RWPE2 (cell line): ENCODE results near the gene ACTR2.
A peak's percentile ranks its signal among the peaks of the same experiment; 100 is the strongest.

ENCODE experiments used
- ATAC-seq: fragments of 200-7000 bp; cut with Tn5 transposase; 3 replicates; pipeline ENCODE4 v1.9.1; 2021; ENCODE audit warnings: low read depth
- DNase-seq: peaks from one replicate; pipeline ENCODE4 v3.0.0-alpha.2; 2020; ENCODE audit warnings: low spot score
- H3K27ac ChIP-seq: fragments of 450-650 bp; 2 replicates; pipeline ENCODE4 v1.5.1; 2017; ENCODE audit warnings: mild to moderate bottlenecking; ENCODE audit not compliant: poor library complexity, severe bottlenecking
- H3K27me3 ChIP-seq: fragments of 250-450 bp; sonication (Bioruptor Pico); 2 replicates; pipeline ENCODE4 v1.5.1; 2021; ENCODE audit warnings: mild to moderate bottlenecking, moderate library complexity; ENCODE audit not compliant: insufficient read depth, poor library complexity, severe bottlenecking
- H3K36me3 ChIP-seq: fragments of 250-450 bp; sonication (Bioruptor Pico); 2 replicates; pipeline ENCODE4 v1.5.1; 2020; ENCODE audit warnings: low read depth, mild to moderate bottlenecking, moderate library complexity
- H3K4me1 ChIP-seq: fragments of 250-450 bp; sonication (Bioruptor Pico); 2 replicates; pipeline ENCODE4 v1.5.1; 2021; ENCODE audit warnings: mild to moderate bottlenecking, moderate library complexity; ENCODE audit not compliant: insufficient read depth, poor library complexity, severe bottlenecking
- H3K4me3 ChIP-seq: fragments of 250-450 bp; sonication (Bioruptor Pico); 2 replicates; pipeline ENCODE4 v1.5.1; 2021; ENCODE audit warnings: mild to moderate bottlenecking, moderate library complexity; ENCODE audit not compliant: severe bottlenecking
- H3K9me3 ChIP-seq: fragments of 250-450 bp; sonication (Bioruptor Pico); 2 replicates; pipeline ENCODE4 v1.5.1; 2021; ENCODE audit warnings: mild to moderate bottlenecking, moderate library complexity; ENCODE audit not compliant: severe bottlenecking
- CTCF ChIP-seq: fragments of 450-650 bp; IDR thresholded peaks from one replicate; pipeline ENCODE4 v1.5.1; 2017; ENCODE audit warnings: mild to moderate bottlenecking, moderate library complexity; ENCODE audit not compliant: poor library complexity, severe bottlenecking

Gene ACTR2

GRCh38 chr2:65277791-65278483 lies 50.3 kb downstream of the ACTR2 start:
- DNase-seq (no peak), ATAC-seq (peak; percentile 39)
- Histone ChIP-seq H3K27ac (no peak overlapping the region), H3K4me1 (no peaks in the 10 kb centered on the region), H3K9me3 (no peaks in the 10 kb centered on the region), H3K27me3 (no peaks in the 10 kb centered on the region), H3K36me3 (peaks cover 10% of the 10 kb centered on the region), H3K4me3 (no peak overlapping the region)
- no peak for TF ChIP-seq CTCF

- Histone ChIP-seq H3K27me3 (no peaks in the 10 kb centered on the region), H3K27ac (no peak overlapping the region), H3K4me3 (no peak overlapping the region), H3K9me3 (no peaks in the 10 kb centered on the region), H3K36me3 (peaks cover 4% of the 10 kb centered on the region), H3K4me1 (no peaks in the 10 kb centered on the region)
- DNase-seq (no peak), ATAC-seq (no peak)
- no peak for TF ChIP-seq CTCF
Observed at GRCh38 chr2:65278531-65278981, 50.9 kb downstream of the ACTR2 start.

GRCh38 chr2:65279756-65280155 lies 52.1 kb downstream of the ACTR2 start:
- no peak for TF ChIP-seq CTCF
- H3K27me3 ChIP-seq: no peaks in the 10 kb centered on the region
- no peak overlapping the region for H3K27ac ChIP-seq
- no peak for DNase-seq
- no peaks in the 10 kb centered on the region for H3K4me1 ChIP-seq
- ATAC-seq: no peak
- no peaks in the 10 kb centered on the region for H3K36me3 ChIP-seq
- no peak overlapping the region for H3K4me3 ChIP-seq
- no peaks in the 10 kb centered on the region for H3K9me3 ChIP-seq

- TF ChIP-seq CTCF: no peak
- Histone ChIP-seq H3K27ac (no peak overlapping the region), H3K27me3 (no peaks in the 10 kb centered on the region), H3K4me3 (no peak overlapping the region), H3K4me1 (no peaks in the 10 kb centered on the region), H3K9me3 (no peaks in the 10 kb centered on the region), H3K36me3 (no peaks in the 10 kb centered on the region)
- ATAC-seq (no peak; the same call in 2 of the 3 replicates), DNase-seq (no peak)
Observed at GRCh38 chr2:65281627-65282351, 54.2 kb downstream of the ACTR2 start.
